ENCODE data around the gene TEX2.
"Not testable (repeated sequence)": the region's sequence is repeated elsewhere in the genome, so short reads cannot be mapped to it uniquely, and the experiment has no call there.

Gene TEX2

GRCh38 chr17:64223283-64223682 is 39.8 kb downstream of the TEX2 start:
- in situ Hi-C loops (cut with HindIII; ENCODE audit: low sequenced_read_pairs), result no loop called here
- no peak overlapping the region for H3K4me3 ChIP-seq (ENCODE audit: low read depth, low read length)
- no peak for TF ChIP-seq CTCF (IDR thresholded peaks at IDR 0.05; ENCODE audit: low read depth, low read length)
- DNase-seq (ENCODE audit: low read depth, low spot score), result no peak

DNA sequence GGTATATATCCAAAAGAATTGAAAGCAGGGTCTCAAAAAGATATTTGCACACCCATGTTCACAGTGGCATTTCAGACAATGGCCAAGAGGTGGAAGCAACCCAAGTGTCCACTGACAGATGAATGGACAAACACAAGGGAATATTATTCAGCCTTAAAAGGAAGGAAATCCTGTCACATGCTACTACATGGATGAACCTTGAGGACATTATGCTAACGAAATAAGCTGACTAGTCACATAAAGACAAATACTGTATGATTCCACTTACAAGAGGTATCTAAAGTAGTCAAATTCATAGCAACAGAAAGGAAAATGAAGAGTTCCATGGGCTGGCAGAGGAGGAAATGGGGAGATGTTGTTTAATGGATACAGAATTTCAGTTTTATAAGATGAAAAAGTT is 41.4 kb downstream of the TEX2 start:
- H3K4me3 ChIP-seq (ENCODE audit: low read depth, low read length), result no peak overlapping the region
- no peak for TF ChIP-seq CTCF (IDR thresholded peaks at IDR 0.05; ENCODE audit: low read depth, low read length)
- in situ Hi-C loops (cut with HindIII; ENCODE audit: low sequenced_read_pairs), result no loop called here
- DNase-seq (ENCODE audit: low read depth, low spot score), result no peak

GRCh38 chr17:64220604-64221003 is 42.5 kb downstream of the TEX2 start:
- H3K4me3 ChIP-seq (ENCODE audit: low read depth, low read length); in situ Hi-C loops (cut with HindIII; ENCODE audit: low sequenced_read_pairs); DNase-seq (ENCODE audit: low read depth, low spot score): not testable (repeated sequence)

DNA sequence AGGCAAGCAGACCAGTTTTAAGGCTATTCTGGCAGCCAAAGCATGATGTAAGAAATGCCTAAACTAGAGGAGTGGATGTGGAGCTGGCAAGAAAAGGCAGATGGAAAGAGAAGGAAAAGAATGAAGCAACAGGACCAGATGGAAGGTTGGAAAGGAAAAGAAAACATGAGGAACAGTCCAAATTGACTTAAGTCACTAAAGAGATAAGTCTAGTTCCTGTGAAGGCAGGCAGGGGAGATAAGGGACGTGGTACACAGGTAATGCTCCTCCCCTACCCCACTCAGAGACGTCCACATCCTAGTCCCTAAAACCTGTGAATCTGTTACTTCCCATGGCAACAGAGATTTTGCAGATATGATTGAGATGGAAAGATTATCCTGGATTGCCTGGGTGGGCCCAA is 43.5 kb downstream of the TEX2 start:
- in situ Hi-C loops (cut with HindIII; ENCODE audit: low sequenced_read_pairs), result no loop called here
- H3K4me3 ChIP-seq (ENCODE audit: low read depth, low read length), result no peak overlapping the region
- no peak for DNase-seq (ENCODE audit: low read depth, low spot score)
- no peak for TF ChIP-seq CTCF (IDR thresholded peaks at IDR 0.05; ENCODE audit: low read depth, low read length)

DNA sequence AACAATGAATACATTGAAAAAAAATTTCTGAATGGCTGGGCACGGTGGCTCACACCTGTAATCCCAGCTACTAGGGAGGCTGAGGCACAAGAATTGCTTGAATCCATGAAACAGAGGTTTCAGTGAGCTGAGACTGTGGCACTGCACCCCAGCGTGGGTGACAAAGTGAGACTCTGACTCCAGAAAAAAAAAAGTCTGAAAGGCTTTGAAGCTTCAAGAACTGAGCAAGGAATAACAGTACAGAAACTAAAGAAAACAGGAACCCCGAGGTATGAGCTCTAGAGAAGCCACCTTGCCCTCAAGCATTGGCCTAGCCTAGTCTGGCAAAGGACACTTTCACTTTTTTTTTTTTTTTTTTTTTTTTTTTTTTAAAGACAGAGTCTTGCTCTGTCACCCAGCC is 45.0 kb downstream of the TEX2 start:
- no peak for DNase-seq (ENCODE audit: low read depth, low spot score)
- no peak overlapping the region for H3K4me3 ChIP-seq (ENCODE audit: low read depth, low read length)
- in situ Hi-C loops (cut with HindIII; ENCODE audit: low sequenced_read_pairs), result no loop called here
- no peak for TF ChIP-seq CTCF (IDR thresholded peaks at IDR 0.05; ENCODE audit: low read depth, low read length)

- no peak overlapping the region for H3K4me3 ChIP-seq (ENCODE audit: low read depth, low read length)
- no peak for TF ChIP-seq CTCF (IDR thresholded peaks at IDR 0.05; ENCODE audit: low read depth, low read length)
- DNase-seq (ENCODE audit: low read depth, low spot score), result no peak
- in situ Hi-C loops (cut with HindIII; ENCODE audit: low sequenced_read_pairs), result no loop called here
Measured at GRCh38 chr17:64217249-64217691, 45.8 kb downstream of the TEX2 start.

- in situ Hi-C loops (cut with HindIII; ENCODE audit: low sequenced_read_pairs), result no loop called here
- H3K4me3 ChIP-seq (ENCODE audit: low read depth, low read length), result no peak overlapping the region
- TF ChIP-seq CTCF (IDR thresholded peaks at IDR 0.05; ENCODE audit: low read depth, low read length), result no peak
- peak; percentile 69 for DNase-seq (ENCODE audit: low read depth, low spot score)
Measured at GRCh38 chr17:64216338-64217248, 46.5 kb downstream of the TEX2 start.

All from astrocyte of the spinal cord (primary cell).